Large intestine (tissue), 3 donors: ENCODE measurements around the gene RIN1. TPM values are rescaled to one million over a fixed set of nuclear protein-coding genes. Genes with fewer than 3 reads are reported as not detected.
A peak's percentile ranks its signal among the peaks of the same experiment; 100 is the strongest.

Experiments used
- DNase-seq, 2 donors: peaks; one replicate each; pipeline versions ENCODE4 v3.0.0 to v3.0.0-alpha.2; 2013
- H3K27ac ChIP-seq: one replicate; pipeline ENCODE4 v1.5.1; 2013; ENCODE audit warnings: low read length
- H3K27me3 ChIP-seq: 2 replicates; pipeline ENCODE4 v1.6.1; 2013; ENCODE audit warnings: low read length; ENCODE audit not compliant: control insufficient read depth, insufficient read depth
- H3K36me3 ChIP-seq: 2 replicates; pipeline ENCODE4 v1.6.1; 2013; ENCODE audit warnings: low read length; ENCODE audit not compliant: control insufficient read depth, insufficient read depth
- H3K4me1 ChIP-seq: one replicate; pipeline ENCODE4 v1.6.1; 2013; ENCODE audit warnings: low read length; ENCODE audit not compliant: control insufficient read depth, insufficient read depth
- H3K4me3 ChIP-seq: one replicate; pipeline ENCODE4 v1.5.1; 2013; ENCODE audit warnings: low read length
- H3K9me3 ChIP-seq: one replicate; pipeline ENCODE4 v1.6.1; 2013; ENCODE audit warnings: mild to moderate bottlenecking, low read depth, low read length, moderate library complexity; ENCODE audit not compliant: control insufficient read depth
- WGBS: methylation state at CpG from one replicate; pipeline ENCODE4 v1.1.5; 2013; ENCODE audit warnings: low lambda C conversion rate; ENCODE audit not compliant: insufficient coverage; 5-methylcytosine and 5-hydroxymethylcytosine counted together
- polyA plus RNA-seq: library from polyadenylated mRNA; unstranded; fragments of 120-200 nt; gene quantifications from one replicate; pipeline ENCODE4 v1.2.1, GENCODE V29; 2013

The RIN1 gene
- polyA plus RNA-seq, 1 donor = 5.2 TPM

- peaks cover 45% of the 10 kb centered on the region for H3K27me3 ChIP-seq
- no peak overlapping the region for H3K4me3 ChIP-seq
- WGBS = no CpG with 5 or more reads among the region's 17 CpGs
- H3K4me1 ChIP-seq = peaks cover 19% of the 10 kb centered on the region
- no peak for DNase-seq
- H3K36me3 ChIP-seq = peaks cover 2% of the 10 kb centered on the region
- H3K9me3 ChIP-seq = peaks cover 4% of the 10 kb centered on the region
- no peak overlapping the region for H3K27ac ChIP-seq
These were observed 43.5 kb downstream of the RIN1 start for GRCh38 chr11:66292543-66293332.

- Histone ChIP-seq H3K36me3 (peaks cover 9% of the 10 kb centered on the region), H3K27ac (no peak within 1 kb of the TSS), H3K4me3 (peak within 1 kb of the TSS; percentile 19), H3K9me3 (peaks cover 4% of the 10 kb centered on the region), H3K27me3 (peaks cover 39% of the 10 kb centered on the region), H3K4me1 (peaks cover 25% of the 10 kb centered on the region)
- no peak for DNase-seq
- WGBS = no CpG with 5 or more reads among the region's 95 CpGs
These were observed 44.3 kb downstream of the RIN1 start, which contains the start of gene TMEM151A for GRCh38 chr11:66291706-66292542. TMEM151A (plus strand) TSS chr11:66291894; CDS start chr11:66292014, 120 bp downstream.

DNA sequence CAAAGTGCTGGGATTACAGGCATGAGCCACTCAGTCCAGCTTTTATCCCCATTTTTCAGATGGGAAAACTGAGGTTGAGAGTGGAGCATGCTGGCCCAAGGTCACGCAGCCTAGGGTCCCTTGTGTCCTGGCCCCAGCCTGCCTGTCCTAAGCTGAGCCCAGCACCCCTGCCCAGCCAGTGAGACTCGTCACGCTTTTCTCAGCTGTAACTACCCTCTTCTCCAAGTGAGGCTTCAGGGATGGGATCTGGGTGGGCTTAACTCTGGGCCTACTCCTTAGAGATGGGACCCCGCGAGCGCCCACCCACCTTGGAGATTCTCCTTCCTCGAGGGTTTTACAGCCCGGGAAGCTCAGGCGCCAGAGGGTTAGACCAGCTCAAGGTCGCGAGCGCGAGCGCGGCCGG is 44.9 kb downstream of the RIN1 start:
- peaks cover 12% of the 10 kb centered on the region for H3K36me3 ChIP-seq
- peaks cover 28% of the 10 kb centered on the region for H3K4me1 ChIP-seq
- no peak for DNase-seq
- H3K9me3 ChIP-seq = peaks cover 4% of the 10 kb centered on the region
- no peak overlapping the region for H3K4me3 ChIP-seq
- peaks cover 38% of the 10 kb centered on the region for H3K27me3 ChIP-seq
- no CpG with 5 or more reads among the region's 16 CpGs for WGBS
- no peak overlapping the region for H3K27ac ChIP-seq

DNA sequence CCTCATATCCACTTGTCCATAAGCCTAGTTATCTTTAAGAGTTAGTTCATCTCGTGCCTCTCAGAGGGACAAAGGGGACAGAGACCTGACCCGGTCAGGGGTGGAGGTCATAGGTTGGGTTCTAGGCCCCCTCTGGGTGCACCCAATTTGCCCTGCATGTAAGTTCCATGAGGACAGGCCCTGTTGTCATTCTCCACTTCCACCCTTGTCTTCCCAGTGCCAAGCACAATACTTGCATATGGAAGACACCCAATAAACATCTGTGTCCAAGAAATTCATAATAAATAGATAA is 46.0 kb downstream of the RIN1 start:
- H3K4me3 ChIP-seq = no peak overlapping the region
- no peak for DNase-seq
- WGBS = no CpG with 5 or more reads among the region's 2 CpGs
- H3K36me3 ChIP-seq = peaks cover 21% of the 10 kb centered on the region
- H3K27me3 ChIP-seq = peaks cover 33% of the 10 kb centered on the region
- peaks cover 4% of the 10 kb centered on the region for H3K9me3 ChIP-seq
- H3K4me1 ChIP-seq = peaks cover 28% of the 10 kb centered on the region
- no peak overlapping the region for H3K27ac ChIP-seq

- H3K9me3 ChIP-seq = peaks cover 3% of the 10 kb centered on the region
- peak overlapping the region; percentile 97 for H3K27ac ChIP-seq
- DNase-seq = no peak
- peaks cover 26% of the 10 kb centered on the region for H3K36me3 ChIP-seq
- peaks cover 28% of the 10 kb centered on the region for H3K4me1 ChIP-seq
- no CpG with 5 or more reads among the region's 36 CpGs for WGBS
- peak overlapping the region; percentile 72 for H3K4me3 ChIP-seq
- H3K27me3 ChIP-seq = peaks cover 33% of the 10 kb centered on the region
These were observed 46.5 kb downstream of the RIN1 start for GRCh38 chr11:66289548-66290329.

DNA sequence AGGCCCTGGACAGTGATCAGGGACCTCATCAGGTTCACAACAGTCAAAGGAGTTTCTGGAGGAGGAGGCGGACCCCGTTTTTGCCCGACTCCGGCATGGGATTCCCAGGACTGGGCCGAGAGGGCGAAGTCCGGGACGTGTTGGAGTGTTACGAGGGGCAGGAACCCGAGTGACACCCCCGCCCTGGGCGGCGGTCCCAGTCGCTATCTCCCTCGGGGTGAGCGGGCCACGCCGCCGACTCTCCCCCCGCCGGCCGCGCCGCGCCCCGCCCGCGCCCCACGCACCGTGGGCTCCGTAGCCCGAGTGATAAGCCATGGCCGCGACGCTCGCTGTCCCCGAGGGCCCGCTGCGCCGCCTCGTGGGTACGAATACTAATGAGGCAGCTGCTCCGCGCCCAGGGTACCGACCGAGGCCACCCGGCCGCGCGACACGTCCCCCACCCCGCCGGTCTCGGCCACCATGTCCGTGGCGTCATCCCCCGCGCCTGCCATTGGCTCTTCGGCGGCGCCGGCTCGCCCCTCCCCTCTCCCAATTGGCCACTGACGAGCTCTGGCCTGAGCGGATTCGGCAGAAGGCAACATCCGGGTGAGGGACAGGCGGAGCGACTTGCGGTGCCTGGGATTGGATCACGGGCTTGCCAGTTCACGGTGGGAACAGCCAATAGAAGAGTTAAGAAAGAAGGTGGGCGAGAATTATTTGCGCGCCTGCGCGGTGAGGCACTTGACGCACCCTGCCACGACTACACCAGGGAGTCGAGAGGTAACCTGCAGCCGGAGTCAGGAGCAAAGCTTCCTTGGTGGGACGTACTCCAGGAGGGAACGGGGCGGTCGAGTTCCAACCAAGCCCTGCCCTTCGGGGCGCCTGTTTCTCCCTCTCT is 47.3 kb downstream of the RIN1 start, which contains the start of gene YIF1A:
Gene YIF1A (minus strand): TSS at position 473 of the 877 bp plus-strand sequence. CDS start 158 bp downstream, at position 315.
- Histone ChIP-seq H3K36me3 (peaks cover 35% of the 10 kb centered on the region), H3K27me3 (peaks cover 27% of the 10 kb centered on the region), H3K27ac (peak within 1 kb of the TSS; percentile 97), H3K4me1 (peaks cover 28% of the 10 kb centered on the region), H3K4me3 (peak within 1 kb of the TSS; percentile 76), H3K9me3 (no peaks in the 10 kb centered on the region)
- DNase-seq = peak; percentile 100
- WGBS = no CpG with 5 or more reads among the region's 87 CpGs

DNA sequence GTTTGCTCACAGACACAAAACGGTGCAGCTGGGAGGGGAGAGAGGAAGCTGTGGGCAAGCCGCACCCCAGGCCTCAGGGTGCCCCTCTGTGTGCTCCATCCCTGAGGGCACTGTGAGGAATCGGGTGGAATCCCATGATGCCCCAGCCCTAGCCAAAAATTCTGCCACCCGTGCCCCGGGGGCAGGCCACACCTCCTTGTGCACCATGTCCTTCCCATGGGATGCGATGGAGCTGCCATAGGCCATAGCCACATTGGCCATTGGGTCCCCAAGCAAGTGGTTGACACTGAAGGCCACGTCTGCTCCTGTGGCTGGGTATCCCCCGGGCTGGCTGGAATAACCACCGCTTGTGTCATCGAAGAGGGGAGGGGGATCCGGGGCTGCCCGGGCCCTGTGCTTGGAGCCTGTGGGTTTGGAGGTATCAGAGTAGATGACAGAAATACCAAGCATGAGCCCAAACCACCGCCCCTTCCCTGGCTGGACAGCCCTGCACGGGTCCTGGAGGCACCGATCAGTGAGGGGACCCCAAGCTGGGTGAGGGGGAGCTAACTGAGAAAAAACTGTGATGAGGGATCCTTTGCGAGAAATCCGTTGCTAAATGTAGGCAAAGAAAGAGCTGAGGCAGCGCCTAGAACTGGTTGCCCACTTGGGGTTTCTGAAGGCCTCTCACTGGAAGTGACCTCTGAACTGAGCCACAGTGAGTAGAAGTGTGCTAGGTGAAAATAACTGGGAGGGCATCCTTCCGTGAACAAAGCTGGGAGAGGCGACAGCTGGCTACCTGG is 48.2 kb downstream of the RIN1 start:
- Histone ChIP-seq H3K27me3 (peaks cover 18% of the 10 kb centered on the region), H3K4me3 (peak overlapping the region; percentile 76), H3K27ac (peak overlapping the region; percentile 97), H3K36me3 (peaks cover 42% of the 10 kb centered on the region), H3K4me1 (peaks cover 28% of the 10 kb centered on the region), H3K9me3 (no peaks in the 10 kb centered on the region)
- WGBS = 0% methylated on average over 1 of the region's 20 CpGs
- DNase-seq = no peak

DNA sequence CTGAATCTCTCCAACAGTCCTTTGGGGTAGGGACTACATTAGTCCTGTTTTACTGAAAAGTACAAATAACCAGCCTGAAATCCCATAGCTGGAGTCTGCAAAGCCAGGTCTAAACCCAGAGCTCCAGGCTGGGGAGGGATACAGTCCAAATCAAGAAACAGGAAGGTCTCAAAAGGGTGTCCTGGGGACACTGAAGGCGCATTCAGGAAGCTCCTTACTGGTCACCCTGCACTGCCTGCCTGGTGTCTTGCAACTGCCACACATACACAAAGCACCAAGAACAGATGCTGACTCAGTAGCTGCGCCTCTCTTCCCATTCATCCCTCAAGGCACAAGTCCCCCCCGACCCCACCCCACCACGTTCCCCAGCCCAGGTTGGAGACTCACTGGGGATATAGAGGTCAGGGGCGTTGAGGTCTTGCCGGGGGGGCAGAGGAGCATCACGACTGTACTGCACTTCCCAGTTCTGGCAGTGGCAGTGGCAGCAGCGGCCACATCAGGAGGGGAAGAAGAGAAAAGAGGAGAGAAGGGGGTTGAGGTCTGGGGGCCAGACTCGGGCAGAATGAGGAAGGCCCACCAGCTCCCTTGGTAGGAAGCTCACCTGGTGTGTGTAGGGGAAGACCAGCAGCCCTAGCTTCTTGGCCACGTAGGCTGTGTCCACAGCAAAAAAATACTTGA is 48.9 kb downstream of the RIN1 start:
- Histone ChIP-seq H3K27me3 (peaks cover 11% of the 10 kb centered on the region), H3K4me1 (peaks cover 29% of the 10 kb centered on the region), H3K9me3 (no peaks in the 10 kb centered on the region), H3K36me3 (peaks cover 44% of the 10 kb centered on the region), H3K27ac (peak overlapping the region; percentile 97), H3K4me3 (peak overlapping the region; percentile 76)
- no CpG with 5 or more reads among the region's 10 CpGs for WGBS
- no peak for DNase-seq
